ENCODE measurements around the gene MYH16. TPM values are rescaled to one million over a fixed set of nuclear protein-coding genes. Genes with fewer than 3 reads are reported as not detected.

The MYH16 gene
- total and polyA plus RNA-seq, 10 of the 15 experiments (the other 5 are each of a cell fraction or from before 2014, with no cell fraction given), result 0.03 to 0.33 (median 0.04) TPM; not detected in 3

GRCh38 chr7:99275496-99275895, 2.9 kb downstream of the MYH16 start:
- 71% methylated on average over 7 of the region's 7 CpGs for WGBS (ENCODE audit: insufficient coverage, insufficient replicate concordance, low lambda C conversion rate, missing lambda C conversion rate)
- ATAC-seq (no peak), DNase-seq (ENCODE audit: low read depth, low spot score) (no peak), FAIRE-seq (no peak)
- TF ChIP-seq NFYA (IDR thresholded peaks at IDR 0.05; ENCODE audit: borderline replicate concordance, low read depth, low read length) (no peak), ZSCAN29 (IDR thresholded peaks at IDR 0.05) (no peak), CHD1 (IDR thresholded peaks at IDR 0.05; ENCODE audit: low read depth, low read length) (no peak), SKIL (IDR thresholded peaks at IDR 0.05; ENCODE audit: low read depth, poor library complexity, severe bottlenecking) (no peak), EP300 (IDR thresholded peaks at IDR 0.05; ENCODE audit: borderline replicate concordance in 1 of 2, control insufficient read depth in 1 of 2, low read depth in 2 of 2, low read length in 2 of 2) (no peak), PKNOX1 (IDR thresholded peaks at IDR 0.05) (no peak)
- Histone ChIP-seq H3K36me3 (ENCODE audit: control insufficient read depth in 2 of 2, insufficient read depth in 2 of 2, low read length in 1 of 2) (no peaks in the 10 kb centered on the region), H3K9me3 (replicated peaks; ENCODE audit: control insufficient read depth, insufficient read depth, low read length) (no peaks in the 10 kb centered on the region), H3K4me3 (no peak overlapping the region), H4K20me1 (ENCODE audit: control insufficient read depth, insufficient read depth) (no peaks in the 10 kb centered on the region), H3K27ac (ENCODE audit: control insufficient read depth, insufficient read depth) (no peak overlapping the region), H3K27me3 (replicated peaks in 1 of 2; ENCODE audit: control insufficient read depth in 2 of 2, insufficient read depth in 2 of 2, low read length in 1 of 2) (no peaks in the 10 kb centered on the region; a peak in 1 of 4 replicates), H3K9ac (ENCODE audit: control insufficient read depth, insufficient read depth, low read length) (no peak overlapping the region), H3K4me2 (ENCODE audit: control insufficient read depth, insufficient read depth) (no peak overlapping the region), H3K4me1 (ENCODE audit: control insufficient read depth, insufficient read depth, low read length) (peaks cover 6% of the 10 kb centered on the region), H2AFZ (ENCODE audit: control insufficient read depth, low read depth, low read length) (no peak overlapping the region), H3K79me2 (ENCODE audit: control insufficient read depth, insufficient read depth, low read length) (no peaks in the 10 kb centered on the region)
- in situ Hi-C loops (cut with MboI), result no loop called here
- RAD21 ChIA-PET (ENCODE audit: unreplicated experiment), result no interaction called here
- no TSS peak for BruUV-seq (replicated peaks)
- SMC1A ChIA-PET (ENCODE audit: uncharacterized antibody, unreplicated experiment), result interaction anchor here (1.4 kb wide), 1 partner anchor 117 kb away, joined by 3 read pairs; no protein-coding TSS in a partner anchor
- intact Hi-C loops (cut with micrococcal nuclease; ENCODE audit: unreplicated experiment), result no loop called here
- CTCF ChIA-PET, result interaction anchor here (1.3 kb wide), 1 partner anchor 38 kb away, joined by 3 read pairs; no protein-coding TSS in a partner anchor
- POLR2A ChIA-PET, result no interaction called here
